LNCaP clone FGC (cell line): ENCODE results near the gene ZNF280C.

ENCODE experiments used
- DNase-seq: peaks from one replicate; pipeline ENCODE4 v3.0.0-alpha.2; 2011; ENCODE audit warnings: low read depth
- H3K4me3 ChIP-seq: 2 replicates; pipeline ENCODE4 v1.5.1; 2011; ENCODE audit warnings: mild to moderate bottlenecking, low read depth, low read length, control low read depth
- TF ChIP-seq, protein P1 (sequence below): IDR thresholded peaks from 2 replicates; pipeline ENCODE4 v1.5.1; 2012; ENCODE audit warnings: mild to moderate bottlenecking; ENCODE audit not compliant: control insufficient read depth, insufficient read depth; ENCODE audit errors: extremely low read depth

Gene ZNF280C

DNA sequence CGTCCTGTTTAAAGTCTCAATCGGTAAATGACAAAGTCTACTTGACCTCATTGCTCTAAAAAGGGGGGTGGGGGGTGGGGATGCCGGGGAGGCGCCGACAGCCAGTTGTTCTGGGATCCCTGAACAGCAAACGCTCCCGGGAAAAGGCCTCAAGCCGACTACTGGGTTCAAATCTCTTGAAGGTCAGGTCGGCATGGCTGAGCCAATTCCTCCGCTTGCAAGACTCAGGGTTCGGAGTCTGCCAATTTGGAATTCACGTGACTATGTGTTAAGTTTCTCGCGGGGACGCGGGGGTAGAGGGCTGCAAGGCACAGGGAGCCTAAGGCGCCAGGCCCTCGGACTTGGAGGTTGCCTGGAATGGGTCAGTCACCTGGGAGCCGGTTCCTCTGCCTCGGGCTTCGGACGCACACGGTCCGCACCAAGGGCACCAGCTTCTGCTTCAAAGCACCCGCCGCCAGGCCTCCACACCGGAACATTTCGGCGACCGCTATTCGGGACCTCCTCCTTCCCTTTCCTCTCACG is 103.5 kb downstream of the ZNF280C start:
- peak; percentile 19 for DNase-seq
- TF ChIP-seq, protein P1, sequence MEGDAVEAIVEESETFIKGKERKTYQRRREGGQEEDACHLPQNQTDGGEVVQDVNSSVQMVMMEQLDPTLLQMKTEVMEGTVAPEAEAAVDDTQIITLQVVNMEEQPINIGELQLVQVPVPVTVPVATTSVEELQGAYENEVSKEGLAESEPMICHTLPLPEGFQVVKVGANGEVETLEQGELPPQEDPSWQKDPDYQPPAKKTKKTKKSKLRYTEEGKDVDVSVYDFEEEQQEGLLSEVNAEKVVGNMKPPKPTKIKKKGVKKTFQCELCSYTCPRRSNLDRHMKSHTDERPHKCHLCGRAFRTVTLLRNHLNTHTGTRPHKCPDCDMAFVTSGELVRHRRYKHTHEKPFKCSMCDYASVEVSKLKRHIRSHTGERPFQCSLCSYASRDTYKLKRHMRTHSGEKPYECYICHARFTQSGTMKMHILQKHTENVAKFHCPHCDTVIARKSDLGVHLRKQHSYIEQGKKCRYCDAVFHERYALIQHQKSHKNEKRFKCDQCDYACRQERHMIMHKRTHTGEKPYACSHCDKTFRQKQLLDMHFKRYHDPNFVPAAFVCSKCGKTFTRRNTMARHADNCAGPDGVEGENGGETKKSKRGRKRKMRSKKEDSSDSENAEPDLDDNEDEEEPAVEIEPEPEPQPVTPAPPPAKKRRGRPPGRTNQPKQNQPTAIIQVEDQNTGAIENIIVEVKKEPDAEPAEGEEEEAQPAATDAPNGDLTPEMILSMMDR = no peak
- H3K4me3 ChIP-seq = peak overlapping the region; percentile 74

DNA sequence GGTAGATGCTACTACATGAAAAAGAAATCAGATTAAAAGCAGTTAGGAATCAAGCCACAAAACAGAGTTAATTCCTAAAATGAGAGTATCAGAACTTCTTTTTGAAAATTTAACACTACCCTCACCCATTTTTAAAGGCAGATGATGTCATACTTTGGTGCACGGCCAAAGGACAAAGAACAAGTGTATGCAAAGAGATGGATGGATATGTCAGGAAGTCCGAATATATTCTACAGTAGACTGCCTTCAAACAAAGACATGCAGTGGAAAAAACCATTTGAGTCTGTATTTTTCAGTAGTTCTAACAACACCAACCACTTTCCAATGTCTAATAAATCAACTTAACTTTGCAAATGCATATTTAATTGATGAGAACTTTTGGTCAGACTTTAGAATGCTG is 105.3 kb downstream of the ZNF280C start:
- no peak overlapping the region for H3K4me3 ChIP-seq
- TF ChIP-seq, protein P1 = no peak
- no peak for DNase-seq

DNA sequence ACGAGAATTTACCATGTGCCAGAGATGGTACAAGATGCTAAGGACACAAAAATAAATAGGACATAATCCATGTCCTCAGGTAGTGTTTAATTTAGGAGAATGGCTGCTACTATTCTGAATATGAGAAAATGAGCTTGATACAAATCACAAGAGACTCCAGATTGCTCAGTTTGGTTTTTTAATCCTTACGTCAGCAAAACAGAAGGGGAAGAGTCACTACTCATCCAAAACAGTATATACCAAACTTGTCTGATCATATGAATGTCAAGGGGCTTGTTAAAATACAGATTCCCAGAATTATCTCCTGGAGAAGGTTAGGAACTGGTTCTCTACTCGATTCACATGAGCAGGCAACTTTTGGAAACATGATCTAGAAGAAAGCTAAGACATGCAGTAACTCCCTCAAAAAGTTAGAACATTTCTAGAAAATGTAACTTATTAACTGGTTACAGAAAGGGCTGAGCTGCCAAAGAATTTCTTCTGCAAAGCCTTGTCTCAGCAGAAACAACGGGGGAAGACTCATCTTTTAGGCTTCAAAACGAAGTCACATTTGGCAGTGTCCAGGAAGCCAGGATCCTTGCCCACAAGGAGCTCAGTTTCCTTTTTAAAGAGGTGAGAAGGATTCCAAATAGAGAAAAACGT is 106.5 kb downstream of the ZNF280C start:
- no peak for DNase-seq
- no peak overlapping the region for H3K4me3 ChIP-seq
- TF ChIP-seq, protein P1 = no peak

DNA sequence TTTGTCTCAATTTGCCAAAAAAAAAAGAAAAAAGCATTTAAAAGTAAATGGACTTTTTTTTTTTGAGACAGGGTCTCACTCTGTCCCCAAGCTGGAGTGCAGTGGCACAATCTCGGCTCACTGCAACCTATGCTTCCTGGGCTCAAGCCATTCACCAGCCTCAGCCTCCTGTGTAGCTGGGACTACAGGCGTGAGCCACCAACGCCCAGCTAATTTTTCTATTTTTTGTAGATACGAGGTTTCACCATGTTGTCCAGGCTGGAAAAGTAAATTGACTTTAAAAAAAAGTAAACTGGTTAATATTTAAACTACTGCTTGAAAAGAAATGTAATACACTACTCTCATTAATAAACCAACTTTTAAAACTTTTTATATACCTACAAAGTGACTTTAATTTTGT is 108.9 kb downstream of the ZNF280C start:
- TF ChIP-seq, protein P1 = no peak
- no peak overlapping the region for H3K4me3 ChIP-seq
- DNase-seq = no peak

DNA sequence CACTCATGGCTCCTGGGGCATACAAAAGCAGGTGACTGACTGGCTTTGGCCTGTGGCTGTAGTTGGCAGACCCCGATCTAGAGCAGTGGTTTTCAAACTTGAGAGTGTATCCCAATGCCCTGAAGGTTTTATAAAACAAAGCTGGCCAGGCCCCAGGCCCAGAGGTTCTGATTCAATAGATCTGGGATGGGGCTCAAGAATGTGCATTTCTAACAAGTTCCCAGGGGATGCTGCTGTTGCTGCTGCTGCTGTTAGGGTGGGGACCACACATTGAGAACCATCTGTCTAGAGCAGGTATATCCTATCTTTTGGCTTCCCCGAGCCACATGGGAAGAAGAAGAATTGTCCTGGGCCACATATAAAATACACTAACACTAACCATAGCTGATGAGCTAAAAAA is 110.4 kb downstream of the ZNF280C start:
- H3K4me3 ChIP-seq = no peak overlapping the region
- DNase-seq = no peak
- TF ChIP-seq, protein P1 = no peak

DNA sequence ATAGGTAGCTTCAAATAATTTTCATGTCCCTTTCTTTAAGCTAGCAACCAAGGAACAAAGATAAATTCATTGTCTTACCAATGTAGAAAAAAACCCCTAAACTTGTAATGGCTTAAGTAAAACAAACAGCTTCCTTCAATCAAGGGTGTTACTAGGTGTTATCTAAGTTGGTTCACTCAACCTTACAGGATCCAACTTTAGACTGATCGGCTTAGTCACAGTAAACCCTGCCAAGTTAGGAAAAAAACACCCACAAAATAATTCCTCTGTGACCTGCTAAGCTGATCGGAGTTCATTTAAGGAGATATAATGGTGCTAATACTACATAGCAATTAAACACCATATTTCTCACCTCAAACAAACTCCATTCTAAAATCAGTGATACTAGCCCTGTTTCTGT is 113.1 kb downstream of the ZNF280C start:
- DNase-seq = no peak
- TF ChIP-seq, protein P1 = no peak
- H3K4me3 ChIP-seq = no peak overlapping the region
